Esophagus muscularis mucosa (tissue), 4 donors: ENCODE results near the gene FAM174B.

Experiments
- EP300 ChIP-seq: sonication (generic); formaldehyde crosslinking; IDR thresholded peaks from one replicate; pipeline ENCODE4 v1.6.1; 2017; ENCODE audit warnings: antibody characterized with exemption
- POLR2A ChIP-seq: fragments of 450-650 bp; IDR thresholded peaks from one replicate; pipeline ENCODE4 v1.6.1; 2017; ENCODE audit warnings: antibody characterized with exemption, moderate library complexity, mild to moderate bottlenecking, low read depth
- POLR2AphosphoS5 ChIP-seq, 2 donors: sonication (generic); formaldehyde crosslinking; IDR thresholded peaks; one replicate each; pipeline ENCODE4 v1.6.1; 2017; ENCODE audit warnings: antibody characterized with exemption in 2 of 2
- TF ChIP-seq, protein P1 (sequence below), 3 experiments: fragments of 200-600 bp in 2 of 3; fragments of 450-650 bp in 1 of 3; sonication (generic) in 2 of 3; IDR thresholded peaks; one replicate each; pipeline ENCODE4 v1.5.1; 2017 to 2019; ENCODE audit warnings: antibody characterized with exemption in 3 of 3, mild to moderate bottlenecking in 2 of 3, moderate library complexity in 1 of 3

GRCh38 chr15:92579486-92579885, 76.1 kb downstream of the FAM174B start:
- TF ChIP-seq POLR2A (no peak), POLR2AphosphoS5 (IDR thresholded peaks at IDR 0.05) (no peak), EP300 (no peak)
- TF ChIP-seq, protein P1, sequence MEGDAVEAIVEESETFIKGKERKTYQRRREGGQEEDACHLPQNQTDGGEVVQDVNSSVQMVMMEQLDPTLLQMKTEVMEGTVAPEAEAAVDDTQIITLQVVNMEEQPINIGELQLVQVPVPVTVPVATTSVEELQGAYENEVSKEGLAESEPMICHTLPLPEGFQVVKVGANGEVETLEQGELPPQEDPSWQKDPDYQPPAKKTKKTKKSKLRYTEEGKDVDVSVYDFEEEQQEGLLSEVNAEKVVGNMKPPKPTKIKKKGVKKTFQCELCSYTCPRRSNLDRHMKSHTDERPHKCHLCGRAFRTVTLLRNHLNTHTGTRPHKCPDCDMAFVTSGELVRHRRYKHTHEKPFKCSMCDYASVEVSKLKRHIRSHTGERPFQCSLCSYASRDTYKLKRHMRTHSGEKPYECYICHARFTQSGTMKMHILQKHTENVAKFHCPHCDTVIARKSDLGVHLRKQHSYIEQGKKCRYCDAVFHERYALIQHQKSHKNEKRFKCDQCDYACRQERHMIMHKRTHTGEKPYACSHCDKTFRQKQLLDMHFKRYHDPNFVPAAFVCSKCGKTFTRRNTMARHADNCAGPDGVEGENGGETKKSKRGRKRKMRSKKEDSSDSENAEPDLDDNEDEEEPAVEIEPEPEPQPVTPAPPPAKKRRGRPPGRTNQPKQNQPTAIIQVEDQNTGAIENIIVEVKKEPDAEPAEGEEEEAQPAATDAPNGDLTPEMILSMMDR (IDR thresholded peaks at IDR 0.05): no peak
